SK-N-MC (cell line): ENCODE results near the gene SH2D4B.

Experiments
- EZH2 ChIP-seq: fragments of 200-600 bp; sonication (generic); IDR thresholded peaks from one replicate; pipeline ENCODE4 v1.6.1; 2017; ENCODE audit warnings: antibody characterized with exemption
- POLR2AphosphoS5 ChIP-seq: IDR thresholded peaks from 2 replicates; pipeline ENCODE4 v1.6.1; 2012; ENCODE audit warnings: mild to moderate bottlenecking, low read depth, low read length, borderline replicate concordance

- TF ChIP-seq EZH2, result no peak
- TF ChIP-seq POLR2AphosphoS5, result no peak
These were observed 44.1 kb upstream of the SH2D4B start for GRCh38 chr10:80493522-80494051.
